ENCODE measurements around the gene ASGR1.

GRCh38 chr17:7204336-7204735, 25.2 kb upstream of the ASGR1 start:
- TF ChIP-seq POLR2A (IDR thresholded peaks at IDR 0.05; ENCODE audit: low read length) (no peak), GATA1 (IDR thresholded peaks at IDR 0.05; ENCODE audit: low read depth, low read length) (no peak)
